Vagina (tissue), 2 donors: ENCODE results near the gene POLR2B. TPM values are rescaled to one million over a fixed set of nuclear protein-coding genes. Genes with fewer than 3 reads are reported as not detected.

ENCODE experiments used
- DNase-seq, 2 donors: peaks; one replicate each; pipeline ENCODE4 v3.0.0-alpha.2; 2017; ENCODE audit errors: extremely low spot score in 2 of 2
- H3K27ac ChIP-seq: fragments of 200-600 bp; sonication (generic); one replicate; pipeline ENCODE4 v1.5.1; 2019
- H3K27me3 ChIP-seq: fragments of 200-600 bp; sonication (generic); one replicate; pipeline ENCODE4 v1.5.1; 2019
- H3K36me3 ChIP-seq, 2 donors: fragments of 200-600 bp; sonication (generic); one replicate each; pipeline ENCODE4 v1.5.1; 2017 to 2019
- H3K4me1 ChIP-seq: fragments of 200-600 bp; sonication (generic); one replicate; pipeline ENCODE4 v1.5.1; 2019
- H3K4me3 ChIP-seq, 2 donors: fragments of 200-600 bp; sonication (generic); 1 replicate in 1 of 2; 2 replicates in 1 of 2; pipeline ENCODE4 v1.5.1; 2016 to 2019
- H3K9me3 ChIP-seq: fragments of 200-600 bp; sonication (generic); one replicate; pipeline ENCODE4 v1.5.1; 2019
- POLR2A ChIP-seq, 2 donors: fragments of 450-650 bp; IDR thresholded peaks; one replicate each; pipeline ENCODE4 v1.6.1; 2017; ENCODE audit warnings: antibody characterized with exemption in 2 of 2, mild to moderate bottlenecking in 2 of 2, moderate library complexity in 2 of 2
- POLR2AphosphoS5 ChIP-seq, 2 donors: sonication (generic); formaldehyde crosslinking; IDR thresholded peaks; one replicate each; pipeline ENCODE4 v1.9.0; 2017; ENCODE audit warnings: antibody characterized with exemption in 2 of 2, mild to moderate bottlenecking in 2 of 2, low read depth in 1 of 2; ENCODE audit not compliant: insufficient read depth in 1 of 2
- intact Hi-C: fragments of 100-400 bp; cut with DNase I; formaldehyde crosslinking; loops from one replicate; pipeline ENCODE4 v1.15.1; 2023
- total RNA-seq: library from RNA; depleted of rRNA; stranded (reverse); fragments of >200 nt; gene quantifications from one replicate; pipeline ENCODE4 v1.2.3, GENCODE V29; 2016
- TF ChIP-seq, protein P1 (sequence below), 3 experiments: fragments of 450-650 bp in 2 of 3; fragments of 200-600 bp in 1 of 3; sonication (generic) in 1 of 3; IDR thresholded peaks; one replicate each; pipeline ENCODE4 v1.5.1; 2017 to 2019; ENCODE audit warnings: antibody characterized with exemption in 3 of 3, mild to moderate bottlenecking in 2 of 3, moderate library complexity in 2 of 3

The POLR2B gene
- total RNA-seq, 1 donor from 2014 or later, result 56.5 TPM

DNA sequence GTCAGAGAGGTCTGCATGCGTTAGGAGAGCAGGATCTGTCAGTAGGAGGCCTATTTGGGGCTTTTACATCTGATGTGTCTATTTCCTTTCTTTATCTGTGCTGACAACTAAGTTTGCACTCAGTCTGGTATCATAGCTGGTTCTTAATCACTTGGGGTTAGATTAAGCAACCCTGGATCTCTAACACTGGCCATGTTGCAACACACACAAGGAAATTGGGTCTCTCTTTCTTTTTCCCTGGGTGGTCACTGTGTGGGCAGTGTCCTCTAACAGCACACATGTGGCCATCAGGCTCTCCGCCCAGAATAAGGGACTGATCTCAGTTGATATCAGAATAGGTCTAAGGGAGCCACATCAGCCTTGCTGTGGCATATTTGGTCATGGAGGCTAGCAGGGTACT is 92.6 kb downstream of the POLR2B start:
- intact Hi-C loops, result no loop called here
- Histone ChIP-seq H3K27me3 (no peaks in the 10 kb centered on the region), H3K36me3 (no peaks in the 10 kb centered on the region), H3K4me3 (no peak overlapping the region), H3K9me3 (no peaks in the 10 kb centered on the region), H3K4me1 (peaks cover 24% of the 10 kb centered on the region), H3K27ac (no peak overlapping the region)
- TF ChIP-seq POLR2A (IDR thresholded peaks at IDR 0.05) (no peak), POLR2AphosphoS5 (IDR thresholded peaks at IDR 0.05; ENCODE audit: insufficient read depth in 1 of 2, low read depth in 1 of 2) (no peak)
- TF ChIP-seq, protein P1, sequence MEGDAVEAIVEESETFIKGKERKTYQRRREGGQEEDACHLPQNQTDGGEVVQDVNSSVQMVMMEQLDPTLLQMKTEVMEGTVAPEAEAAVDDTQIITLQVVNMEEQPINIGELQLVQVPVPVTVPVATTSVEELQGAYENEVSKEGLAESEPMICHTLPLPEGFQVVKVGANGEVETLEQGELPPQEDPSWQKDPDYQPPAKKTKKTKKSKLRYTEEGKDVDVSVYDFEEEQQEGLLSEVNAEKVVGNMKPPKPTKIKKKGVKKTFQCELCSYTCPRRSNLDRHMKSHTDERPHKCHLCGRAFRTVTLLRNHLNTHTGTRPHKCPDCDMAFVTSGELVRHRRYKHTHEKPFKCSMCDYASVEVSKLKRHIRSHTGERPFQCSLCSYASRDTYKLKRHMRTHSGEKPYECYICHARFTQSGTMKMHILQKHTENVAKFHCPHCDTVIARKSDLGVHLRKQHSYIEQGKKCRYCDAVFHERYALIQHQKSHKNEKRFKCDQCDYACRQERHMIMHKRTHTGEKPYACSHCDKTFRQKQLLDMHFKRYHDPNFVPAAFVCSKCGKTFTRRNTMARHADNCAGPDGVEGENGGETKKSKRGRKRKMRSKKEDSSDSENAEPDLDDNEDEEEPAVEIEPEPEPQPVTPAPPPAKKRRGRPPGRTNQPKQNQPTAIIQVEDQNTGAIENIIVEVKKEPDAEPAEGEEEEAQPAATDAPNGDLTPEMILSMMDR (IDR thresholded peaks at IDR 0.05), result no peak
- DNase-seq, result no peak

- intact Hi-C loops, result no loop called here
- H3K36me3 ChIP-seq, result no peaks in the 10 kb centered on the region
- no peak for DNase-seq
- H3K4me3 ChIP-seq, result no peak overlapping the region
- no peak overlapping the region for H3K27ac ChIP-seq
- no peaks in the 10 kb centered on the region for H3K9me3 ChIP-seq
- TF ChIP-seq, protein P1 (IDR thresholded peaks at IDR 0.05), result no peak
- TF ChIP-seq POLR2A (IDR thresholded peaks at IDR 0.05) (no peak), POLR2AphosphoS5 (IDR thresholded peaks at IDR 0.05; ENCODE audit: insufficient read depth in 1 of 2, low read depth in 1 of 2) (no peak)
- peaks cover 28% of the 10 kb centered on the region for H3K4me1 ChIP-seq
- H3K27me3 ChIP-seq, result no peaks in the 10 kb centered on the region
Measured at GRCh38 chr4:57073559-57073958, 94.9 kb downstream of the POLR2B start.

DNA sequence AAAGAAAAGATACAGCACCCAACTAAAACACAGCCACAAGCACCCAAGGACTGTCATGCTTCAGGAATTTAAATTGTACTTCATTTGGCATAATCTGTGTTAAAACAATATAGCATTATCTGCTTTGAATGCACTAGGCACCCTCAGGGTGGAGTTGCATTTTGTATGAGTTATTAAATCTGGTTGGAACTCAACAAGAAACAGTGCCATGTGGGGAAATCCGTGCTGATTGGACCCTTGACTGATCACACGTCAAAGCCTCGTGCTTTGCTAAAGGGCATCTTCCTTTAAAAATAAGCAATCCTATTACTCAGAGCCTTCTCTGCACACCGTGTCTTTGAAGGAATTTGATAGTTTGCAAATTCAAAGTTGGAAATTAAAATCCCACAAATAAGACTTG is 96.0 kb downstream of the POLR2B start:
- Histone ChIP-seq H3K27ac (peak overlapping the region; percentile 18), H3K9me3 (no peaks in the 10 kb centered on the region), H3K36me3 (no peaks in the 10 kb centered on the region), H3K27me3 (no peaks in the 10 kb centered on the region), H3K4me3 (no peak overlapping the region), H3K4me1 (peaks cover 39% of the 10 kb centered on the region)
- no peak for TF ChIP-seq POLR2A (IDR thresholded peaks at IDR 0.05)
- TF ChIP-seq, protein P1 (IDR thresholded peaks at IDR 0.05), result no peak
- TF ChIP-seq POLR2AphosphoS5 (IDR thresholded peaks at IDR 0.05; ENCODE audit: insufficient read depth in 1 of 2, low read depth in 1 of 2), result no peak
- intact Hi-C loops, result no loop called here
- no peak for DNase-seq

- intact Hi-C loops, result no loop called here
- no peak overlapping the region for H3K27ac ChIP-seq
- no peaks in the 10 kb centered on the region for H3K9me3 ChIP-seq
- no peaks in the 10 kb centered on the region for H3K27me3 ChIP-seq
- H3K36me3 ChIP-seq, result no peaks in the 10 kb centered on the region
- TF ChIP-seq POLR2A (IDR thresholded peaks at IDR 0.05), result no peak
- H3K4me1 ChIP-seq, result peaks cover 44% of the 10 kb centered on the region
- DNase-seq, result no peak
- H3K4me3 ChIP-seq, result no peak overlapping the region
Measured at GRCh38 chr4:57075367-57075766, 96.7 kb downstream of the POLR2B start.

DNA sequence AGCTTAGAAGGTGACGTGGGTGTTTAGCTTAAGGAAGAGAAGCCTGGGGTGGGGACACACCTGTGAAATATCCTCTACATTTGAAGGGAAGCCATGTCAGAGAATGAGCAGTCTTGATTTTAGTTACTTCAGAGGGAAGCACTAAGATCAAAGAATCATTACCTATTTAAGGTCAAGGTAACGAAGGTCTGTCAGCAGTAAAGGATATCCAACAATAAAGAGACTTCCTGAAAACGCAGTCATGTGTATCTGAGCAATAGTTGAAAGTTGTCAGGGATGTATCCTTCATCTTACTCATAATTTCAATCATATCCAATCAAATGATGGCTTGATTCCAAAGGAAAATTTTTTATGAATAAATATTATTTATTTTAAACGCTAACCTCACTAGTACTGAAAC is 98.0 kb downstream of the POLR2B start:
- Histone ChIP-seq H3K27me3 (no peaks in the 10 kb centered on the region), H3K36me3 (no peaks in the 10 kb centered on the region), H3K9me3 (no peaks in the 10 kb centered on the region), H3K4me3 (no peak overlapping the region), H3K27ac (no peak overlapping the region), H3K4me1 (peaks cover 49% of the 10 kb centered on the region)
- no peak for DNase-seq
- intact Hi-C loops, result no loop called here
- no peak for TF ChIP-seq POLR2A (IDR thresholded peaks at IDR 0.05)
- TF ChIP-seq POLR2AphosphoS5 (IDR thresholded peaks at IDR 0.05; ENCODE audit: insufficient read depth in 1 of 2, low read depth in 1 of 2), result no peak

DNA sequence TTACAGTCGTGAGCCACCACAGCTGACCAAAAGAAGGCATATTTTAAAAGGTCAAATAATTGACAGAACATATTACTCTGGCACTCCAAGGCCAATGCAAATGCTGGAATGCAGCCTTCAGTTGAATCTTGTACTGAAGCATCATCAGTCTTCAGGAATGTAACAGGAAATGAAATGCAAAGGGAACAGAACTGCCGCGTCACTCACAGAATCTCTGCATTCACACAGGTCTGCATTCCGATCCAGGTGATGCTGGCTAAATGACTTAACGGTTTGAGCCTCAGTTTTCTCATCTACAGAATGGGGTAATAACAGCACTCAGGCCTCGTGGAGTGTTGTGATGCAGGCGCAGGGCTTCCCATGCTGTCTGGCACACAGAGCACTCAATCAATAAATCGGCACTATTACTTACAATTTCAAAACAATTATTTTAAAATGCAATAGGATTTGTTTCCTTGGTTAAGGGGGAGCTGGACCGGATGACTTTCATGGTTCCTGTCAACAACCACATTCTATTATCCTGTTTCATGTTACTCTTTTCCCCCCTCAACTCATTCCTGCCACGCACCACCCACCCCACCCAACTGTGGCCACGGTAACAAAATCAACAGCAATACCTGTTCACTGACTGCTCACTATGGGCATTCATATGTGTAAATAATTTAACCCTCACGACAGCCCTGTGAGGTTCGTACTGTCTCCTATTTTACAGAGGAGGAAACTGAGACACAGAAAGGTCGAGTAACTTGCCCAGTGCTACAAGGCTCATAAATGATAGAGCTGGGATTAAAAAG is 99.1 kb downstream of the POLR2B start:
- H3K36me3 ChIP-seq, result no peaks in the 10 kb centered on the region
- no peak for DNase-seq
- TF ChIP-seq POLR2AphosphoS5 (IDR thresholded peaks at IDR 0.05; ENCODE audit: insufficient read depth in 1 of 2, low read depth in 1 of 2) (no peak), POLR2A (IDR thresholded peaks at IDR 0.05) (no peak)
- TF ChIP-seq, protein P1 (IDR thresholded peaks at IDR 0.05), result no peak
- H3K9me3 ChIP-seq, result no peaks in the 10 kb centered on the region
- no peak overlapping the region for H3K4me3 ChIP-seq
- intact Hi-C loops, result no loop called here
- no peaks in the 10 kb centered on the region for H3K27me3 ChIP-seq
- H3K4me1 ChIP-seq, result peaks cover 56% of the 10 kb centered on the region
- H3K27ac ChIP-seq, result no peak overlapping the region
